H1 (cell line): ENCODE measurements around the gene EMX2. TPM values are rescaled to one million over a fixed set of nuclear protein-coding genes. Genes with fewer than 3 reads are reported as not detected.

ENCODE experiments used
- CTCF ChIA-PET: fragments of 300-600 bp; sonication (Branson Sonifier 250); formaldehyde crosslinking; loops from one replicate; lab custom pipeline; 2021; ENCODE audit not compliant: partially characterized antibody; lab: Charles Lee
- POLR2A ChIA-PET: fragments of 300-600 bp; sonication (Branson Sonifier 250); formaldehyde crosslinking; loops from one replicate; lab custom pipeline; 2021; ENCODE audit warnings: inconsistent platforms; ENCODE audit not compliant: partially characterized antibody; lab: Charles Lee
- DNase-seq, 2 experiments: peaks; one replicate each; pipeline versions ENCODE4 v3.0.0 to v3.0.0-alpha.2; 2010 to 2022; ENCODE audit warnings: low spot score in 2 of 2, low read depth in 1 of 2, mixed read lengths in 1 of 2
- FAIRE-seq: peaks from 2 replicates; lab custom pipeline; 2011; peaks lifted over from hg19 to GRCh38; lab: Jason Lieb, UNC
- H2AFZ ChIP-seq: 2 replicates; pipeline ENCODE4 v1.8.1; 2012; ENCODE audit warnings: low read length, inconsistent platforms
- H2AK5ac ChIP-seq: 2 replicates; pipeline ENCODE4 v1.6.1; 2013; ENCODE audit warnings: low read depth, low read length
- H2BK120ac ChIP-seq: replicated peaks from 2 replicates; pipeline ENCODE3; 2013; ENCODE audit warnings: low read depth, low read length, inconsistent platforms
- H2BK12ac ChIP-seq: 2 replicates; pipeline ENCODE4 v1.6.1; 2013; ENCODE audit warnings: low read depth, low read length
- H2BK15ac ChIP-seq: 2 replicates; pipeline ENCODE4 v1.6.1; 2013; ENCODE audit warnings: low read length
- H2BK20ac ChIP-seq: 2 replicates; pipeline ENCODE4 v1.6.1; 2013; ENCODE audit warnings: low read length
- H2BK5ac ChIP-seq: 2 replicates; pipeline ENCODE4 v1.6.1; 2013; ENCODE audit warnings: low read depth, low read length
- H3K14ac ChIP-seq: 2 replicates; pipeline ENCODE4 v1.6.1; 2013; ENCODE audit warnings: inconsistent platforms; ENCODE audit not compliant: insufficient read length
- H3K18ac ChIP-seq: 2 replicates; pipeline ENCODE4 v1.6.1; 2013; ENCODE audit warnings: low read length; ENCODE audit errors: extremely low read depth
- H3K23ac ChIP-seq: 2 replicates; pipeline ENCODE4 v1.6.1; 2013; ENCODE audit warnings: inconsistent platforms; ENCODE audit not compliant: insufficient read length
- H3K23me2 ChIP-seq: 2 replicates; pipeline ENCODE4 v1.6.1; 2013; ENCODE audit warnings: low read depth, low read length
- H3K27ac ChIP-seq: 2 replicates; pipeline ENCODE4 v1.6.1; 2011; ENCODE audit warnings: low read depth, low read length, inconsistent platforms
- H3K27me3 ChIP-seq, 4 experiments: replicated peaks in 1 of 4; 1 replicate in 1 of 4; 2 replicates in 3 of 4; pipeline versions ENCODE4 v1.6.1 to v1.8.1; 2011 to 2013; ENCODE audit warnings: low read length in 3 of 4, mild to moderate bottlenecking in 3 of 4, inconsistent platforms in 2 of 4, mixed read lengths in 2 of 4, moderate library complexity in 1 of 4; ENCODE audit not compliant: control insufficient read depth in 3 of 4, insufficient read depth in 3 of 4; ENCODE audit errors: extremely low read depth in 1 of 4
- H3K36me3 ChIP-seq, 4 experiments: 2 replicates each; pipeline versions ENCODE4 v1.6.1 to v1.8.1; 2011 to 2013; ENCODE audit warnings: mild to moderate bottlenecking in 4 of 4, low read length in 3 of 4, moderate library complexity in 2 of 4, control low read depth in 1 of 4, inconsistent platforms in 1 of 4; ENCODE audit not compliant: insufficient read depth in 4 of 4, control insufficient read depth in 2 of 4
- H3K4ac ChIP-seq: replicated peaks from 2 replicates; pipeline ENCODE3; 2013; ENCODE audit warnings: low read length, low read depth, mixed read lengths, inconsistent platforms; ENCODE audit not compliant: insufficient read length
- H3K4me1 ChIP-seq, 4 experiments: replicated peaks in 1 of 4; 1 replicate in 1 of 4; 2 replicates in 3 of 4; pipeline versions ENCODE4 v1.6.1 to v1.8.1; 2011 to 2013; ENCODE audit warnings: low read length in 3 of 4, inconsistent platforms in 2 of 4, mixed read lengths in 1 of 4; ENCODE audit not compliant: insufficient read depth in 4 of 4, control insufficient read depth in 3 of 4
- H3K4me2 ChIP-seq, 2 experiments: 2 replicates each; pipeline versions ENCODE4 v1.6.1 to v1.8.1; 2011 to 2013; ENCODE audit warnings: low read depth in 2 of 2, low read length in 2 of 2, control low read depth in 1 of 2, inconsistent platforms in 1 of 2, mild to moderate bottlenecking in 1 of 2; ENCODE audit not compliant: insufficient read depth in 1 of 2
- H3K4me3 ChIP-seq, 4 experiments: fragments of 200-600, 300-600 bp in 1 of 4; sonication (generic), shearing (Covaris generic), sonication (Bioruptor Twin) in 1 of 4; 2 replicates each; pipeline versions ENCODE4 v1.5.1 to v1.8.1; 2011 to 2016; ENCODE audit warnings: low read length in 4 of 4, low read depth in 3 of 4, control low read depth in 2 of 4, inconsistent platforms in 2 of 4, mild to moderate bottlenecking in 2 of 4, mixed read lengths in 1 of 4, moderate library complexity in 1 of 4; ENCODE audit not compliant: insufficient read depth in 2 of 4; ENCODE audit errors: extremely low read depth in 1 of 4
- H3K56ac ChIP-seq: replicated peaks from 2 replicates; pipeline ENCODE3; 2013; ENCODE audit warnings: low read depth, mild to moderate bottlenecking, mixed read lengths, low read length, inconsistent platforms; ENCODE audit not compliant: insufficient read length
- H3K79me1 ChIP-seq: 2 replicates; pipeline ENCODE4 v1.6.1; 2013; ENCODE audit warnings: low read depth, low read length, control low read depth
- H3K79me2 ChIP-seq, 2 experiments: 2 replicates each; pipeline versions ENCODE4 v1.6.1 to v1.8.1; 2012 to 2013; ENCODE audit warnings: low read length in 2 of 2, mild to moderate bottlenecking in 2 of 2, inconsistent platforms in 1 of 2; ENCODE audit not compliant: insufficient read depth in 2 of 2, control insufficient read depth in 1 of 2
- H3K9ac ChIP-seq, 4 experiments: replicated peaks in 1 of 4; 1 replicate in 1 of 4; 2 replicates in 3 of 4; pipeline versions ENCODE4 v1.6.1 to v1.8.1; 2011 to 2013; ENCODE audit warnings: low read depth in 3 of 4, low read length in 3 of 4, control low read depth in 2 of 4, mild to moderate bottlenecking in 2 of 4, moderate library complexity in 2 of 4, inconsistent platforms in 1 of 4; ENCODE audit errors: extremely low read depth in 1 of 4
- H3K9me3 ChIP-seq, 2 experiments: 2 replicates each; pipeline versions ENCODE4 v1.6.1 to v1.8.1; 2012 to 2013; ENCODE audit warnings: mild to moderate bottlenecking in 2 of 2, moderate library complexity in 2 of 2, control low read depth in 1 of 2, inconsistent platforms in 1 of 2, low read depth in 1 of 2, low read length in 1 of 2, mixed read lengths in 1 of 2; ENCODE audit not compliant: insufficient read depth in 2 of 2
- H4K20me1 ChIP-seq, 2 experiments: replicated peaks in 1 of 2; 2 replicates each; pipeline versions ENCODE3 to v1.8.1; 2011 to 2013; ENCODE audit warnings: inconsistent platforms in 2 of 2, low read length in 2 of 2, mild to moderate bottlenecking in 1 of 2; ENCODE audit not compliant: insufficient read depth in 2 of 2, control insufficient read depth in 1 of 2
- H4K5ac ChIP-seq: 2 replicates; pipeline ENCODE4 v1.6.1; 2013; ENCODE audit warnings: low read length, low read depth, mixed read lengths, inconsistent platforms; ENCODE audit not compliant: insufficient read length
- H4K8ac ChIP-seq: 2 replicates; pipeline ENCODE4 v1.8.0; 2013; ENCODE audit warnings: mild to moderate bottlenecking, moderate library complexity, low read length, inconsistent platforms; ENCODE audit not compliant: insufficient read depth; ENCODE audit errors: extremely low read depth
- H4K91ac ChIP-seq: replicated peaks from 2 replicates; pipeline ENCODE3; 2013; ENCODE audit warnings: low read length, mixed read lengths, inconsistent platforms; ENCODE audit not compliant: insufficient read length
- CREB1 ChIP-seq: IDR thresholded peaks from 2 replicates; pipeline ENCODE4 v1.6.1; 2012; ENCODE audit warnings: inconsistent platforms
- EGR1 ChIP-seq: IDR thresholded peaks from 2 replicates; pipeline ENCODE4 v1.6.1; 2011; ENCODE audit warnings: low read depth, low read length, borderline replicate concordance
- FOSL1 ChIP-seq: IDR thresholded peaks from 2 replicates; pipeline ENCODE4 v1.6.1; 2011; ENCODE audit warnings: mild to moderate bottlenecking, low read depth, low read length, moderate library complexity; ENCODE audit not compliant: insufficient read depth
- HDAC6 ChIP-seq: IDR thresholded peaks from one replicate; pipeline ENCODE4 v1.7.1; 2012; ENCODE audit warnings: low read depth, mild to moderate bottlenecking, inconsistent platforms, low read length, moderate library complexity
- NANOG ChIP-seq: IDR thresholded peaks from 2 replicates; pipeline ENCODE4 v1.6.1; 2011; ENCODE audit warnings: low read length, low read depth, mild to moderate bottlenecking, inconsistent platforms; ENCODE audit not compliant: insufficient read depth, poor library complexity, severe bottlenecking
- SIX5 ChIP-seq: IDR thresholded peaks from 2 replicates; pipeline ENCODE4 v1.6.1; 2011; ENCODE audit warnings: mild to moderate bottlenecking, low read depth, low read length
- SP1 ChIP-seq: IDR thresholded peaks from 2 replicates; pipeline ENCODE4 v1.6.1; 2011; ENCODE audit warnings: low read depth, low read length
- TEAD4 ChIP-seq: IDR thresholded peaks from 2 replicates; pipeline ENCODE4 v1.6.1; 2012; ENCODE audit warnings: low read depth, low read length, inconsistent platforms, mixed read lengths
- YY1 ChIP-seq: IDR thresholded peaks from 2 replicates; pipeline ENCODE4 v1.6.1; 2011; ENCODE audit warnings: low read depth, mild to moderate bottlenecking, low read length
- WGBS, 2 experiments: shearing (Covaris generic) in 1 of 2; methylation state at CpG; one replicate each; pipeline versions ENCODE4 v1.1.6 to v1.1.7; 2013 to 2015; ENCODE audit warnings: low lambda C conversion rate in 2 of 2, mixed read lengths in 2 of 2, inconsistent platforms in 1 of 2, low coverage in 1 of 2, missing lambda C conversion rate in 1 of 2; ENCODE audit not compliant: insufficient replicate concordance in 2 of 2, insufficient coverage in 1 of 2, insufficient read length in 1 of 2; ENCODE audit errors: extremely low coverage in 1 of 2, missing lambda C conversion rate in 1 of 2; 5-methylcytosine and 5-hydroxymethylcytosine counted together
- polyA plus RNA-seq, 7 experiments: library from polyadenylated mRNA; depleted of rRNA in 3 of 7; stranded (reverse) in 5 of 7; unstranded in 2 of 7; fragments of >200 nt in 5 of 7; fragments of 200-250 nt in 2 of 7; gene quantifications; 1 replicate in 5 of 7; 2 replicates in 1 of 7; 4 replicates in 1 of 7; pipeline versions ENCODE4 v1.2.1 to v1.2.3, GENCODE V29; 2011 to 2013; ENCODE audit warnings: missing spikeins in 2 of 7, mixed read lengths in 2 of 7
- total RNA-seq: library from RNA; stranded (reverse); fragmentation: NEBNext Ultra II Directional; extraction: Animal tissue kit (Norgen Biotek cat#: 25700); gene quantifications from 2 replicates; pipeline ENCODE4 v1.2.1, GENCODE V29; 2021

EMX2 gene
- total and polyA plus RNA-seq, 2 of the 8 experiments (the other 6 are each of a cell fraction or from before 2014, with no cell fraction given), result not detected

GRCh38 chr10:117541405-117541908 lies 1.1 kb upstream of the EMX2 start:
- no peaks in the 10 kb centered on the region for H3K79me1 ChIP-seq
- no peak overlapping the region for H4K8ac ChIP-seq
- peak overlapping the region; percentile 78; the same call in 1 of the 2 replicates for H2AFZ ChIP-seq
- peaks cover 6% of the 10 kb centered on the region; the same call in 1 of the 2 replicates for H3K23me2 ChIP-seq
- no peak overlapping the region for H3K14ac ChIP-seq
- H4K5ac ChIP-seq, result no peak overlapping the region
- H3K18ac ChIP-seq, result peak overlapping the region; percentile 51; the same call in 1 of the 2 replicates
- no peak overlapping the region for H3K56ac ChIP-seq
- H3K27ac ChIP-seq, result no peak overlapping the region
- peaks cover 36 to 39% of the 10 kb centered on the region in 2 experiments for H4K20me1 ChIP-seq
- H3K4ac ChIP-seq, result no peak overlapping the region
- no peak overlapping the region for H3K9ac ChIP-seq
- no peak overlapping the region for H2BK20ac ChIP-seq
- no peak for TF ChIP-seq NANOG
- no peak; the same call in 1 of the 2 replicates for TF ChIP-seq CREB1
- TF ChIP-seq SP1, result peak; percentile 95
- no peak for TF ChIP-seq HDAC6
- no peak for TF ChIP-seq SIX5
- no peak for TF ChIP-seq YY1
- TF ChIP-seq TEAD4, result 0 out of 2 replicates have a peak, but pooled peaks have one; percentile 13
- peak; percentile 52; the same call in 1 of the 2 replicates for TF ChIP-seq EGR1
- 0 out of 2 replicates have a peak, but pooled peaks have one; percentile 22 for TF ChIP-seq FOSL1
- no peak overlapping the region for H2AK5ac ChIP-seq
- peaks cover 0 to 48% (median 19%) of the 10 kb centered on the region in 4 experiments; a peak in 6 of 7 replicates for H3K4me1 ChIP-seq
- H2BK120ac ChIP-seq, result no peak overlapping the region
- CTCF ChIA-PET, result interaction anchor here (0.6 to 7.6 kb wide), 7 partner anchors 8 to 200 kb away, joined by 3 to 84 read pairs (median 4); no protein-coding TSS in a partner anchor
- H3K9me3 ChIP-seq, result no peaks in the 10 kb centered on the region
- peak overlapping the region; percentile 87; the same call in 1 of the 2 replicates for H2BK12ac ChIP-seq
- no peak for DNase-seq
- H2BK5ac ChIP-seq, result no peak overlapping the region
- peak overlapping the region; percentile 18 to 62 (median 34); a peak in 7 of 8 replicates for H3K4me3 ChIP-seq
- no peaks in the 10 kb centered on the region; a peak in 1 of 8 replicates for H3K36me3 ChIP-seq
- FAIRE-seq, result no peak
- no peak overlapping the region for H2BK15ac ChIP-seq
- H3K79me2 ChIP-seq, result no peaks in the 10 kb centered on the region
- WGBS, 2 experiments, result 7% methylated on average over 23 of the region's 32 CpGs; no CpG with 5 or more reads in 1 of the 2 experiments
- H3K27me3 ChIP-seq, result peaks cover 91 to 99% (median 96%) of the 10 kb centered on the region in 4 experiments
- POLR2A ChIA-PET, result interaction anchor here (1.0 kb wide), 1 partner anchor 9 kb away, joined by 3 read pairs; no protein-coding TSS in a partner anchor
- H3K23ac ChIP-seq, result no peak overlapping the region
- H4K91ac ChIP-seq, result no peak overlapping the region
- H3K4me2 ChIP-seq, result peak overlapping the region; percentile 83 to 84
